H1 (cell line): ENCODE data around the gene GGA1. TPM values are rescaled to one million over a fixed set of nuclear protein-coding genes. Genes with fewer than 3 reads are reported as not detected.

Source experiments
- CTCF ChIA-PET: fragments of 300-600 bp; sonication (Branson Sonifier 250); formaldehyde crosslinking; loops from one replicate; lab custom pipeline; 2021; ENCODE audit not compliant: partially characterized antibody; lab: Charles Lee
- POLR2A ChIA-PET: fragments of 300-600 bp; sonication (Branson Sonifier 250); formaldehyde crosslinking; loops from one replicate; lab custom pipeline; 2021; ENCODE audit warnings: inconsistent platforms; ENCODE audit not compliant: partially characterized antibody; lab: Charles Lee
- DNase-seq, 2 experiments: peaks; one replicate each; pipeline versions ENCODE4 v3.0.0 to v3.0.0-alpha.2; 2010 to 2022; ENCODE audit warnings: low spot score in 2 of 2, low read depth in 1 of 2, mixed read lengths in 1 of 2
- FAIRE-seq: peaks from 2 replicates; lab custom pipeline; 2011; peaks lifted over from hg19 to GRCh38; lab: Jason Lieb, UNC
- H2AFZ ChIP-seq: 2 replicates; pipeline ENCODE4 v1.8.1; 2012; ENCODE audit warnings: low read length, inconsistent platforms
- H2AK5ac ChIP-seq: 2 replicates; pipeline ENCODE4 v1.6.1; 2013; ENCODE audit warnings: low read depth, low read length
- H2BK120ac ChIP-seq: replicated peaks from 2 replicates; pipeline ENCODE3; 2013; ENCODE audit warnings: low read depth, low read length, inconsistent platforms
- H2BK12ac ChIP-seq: 2 replicates; pipeline ENCODE4 v1.6.1; 2013; ENCODE audit warnings: low read depth, low read length
- H2BK15ac ChIP-seq: 2 replicates; pipeline ENCODE4 v1.6.1; 2013; ENCODE audit warnings: low read length
- H2BK20ac ChIP-seq: 2 replicates; pipeline ENCODE4 v1.6.1; 2013; ENCODE audit warnings: low read length
- H2BK5ac ChIP-seq: 2 replicates; pipeline ENCODE4 v1.6.1; 2013; ENCODE audit warnings: low read depth, low read length
- H3K14ac ChIP-seq: 2 replicates; pipeline ENCODE4 v1.6.1; 2013; ENCODE audit warnings: inconsistent platforms; ENCODE audit not compliant: insufficient read length
- H3K18ac ChIP-seq: 2 replicates; pipeline ENCODE4 v1.6.1; 2013; ENCODE audit warnings: low read length; ENCODE audit errors: extremely low read depth
- H3K23ac ChIP-seq: 2 replicates; pipeline ENCODE4 v1.6.1; 2013; ENCODE audit warnings: inconsistent platforms; ENCODE audit not compliant: insufficient read length
- H3K23me2 ChIP-seq: 2 replicates; pipeline ENCODE4 v1.6.1; 2013; ENCODE audit warnings: low read depth, low read length
- H3K27ac ChIP-seq: 2 replicates; pipeline ENCODE4 v1.6.1; 2011; ENCODE audit warnings: low read depth, low read length, inconsistent platforms
- H3K27me3 ChIP-seq, 4 experiments: replicated peaks in 1 of 4; 1 replicate in 1 of 4; 2 replicates in 3 of 4; pipeline versions ENCODE4 v1.6.1 to v1.8.1; 2011 to 2013; ENCODE audit warnings: low read length in 3 of 4, mild to moderate bottlenecking in 3 of 4, inconsistent platforms in 2 of 4, mixed read lengths in 2 of 4, moderate library complexity in 1 of 4; ENCODE audit not compliant: control insufficient read depth in 3 of 4, insufficient read depth in 3 of 4; ENCODE audit errors: extremely low read depth in 1 of 4
- H3K36me3 ChIP-seq, 4 experiments: 2 replicates each; pipeline versions ENCODE4 v1.6.1 to v1.8.1; 2011 to 2013; ENCODE audit warnings: mild to moderate bottlenecking in 4 of 4, low read length in 3 of 4, moderate library complexity in 2 of 4, control low read depth in 1 of 4, inconsistent platforms in 1 of 4; ENCODE audit not compliant: insufficient read depth in 4 of 4, control insufficient read depth in 2 of 4
- H3K4ac ChIP-seq: replicated peaks from 2 replicates; pipeline ENCODE3; 2013; ENCODE audit warnings: low read length, low read depth, mixed read lengths, inconsistent platforms; ENCODE audit not compliant: insufficient read length
- H3K4me1 ChIP-seq, 4 experiments: replicated peaks in 1 of 4; 1 replicate in 1 of 4; 2 replicates in 3 of 4; pipeline versions ENCODE4 v1.6.1 to v1.8.1; 2011 to 2013; ENCODE audit warnings: low read length in 3 of 4, inconsistent platforms in 2 of 4, mixed read lengths in 1 of 4; ENCODE audit not compliant: insufficient read depth in 4 of 4, control insufficient read depth in 3 of 4
- H3K4me2 ChIP-seq, 2 experiments: 2 replicates each; pipeline versions ENCODE4 v1.6.1 to v1.8.1; 2011 to 2013; ENCODE audit warnings: low read depth in 2 of 2, low read length in 2 of 2, control low read depth in 1 of 2, inconsistent platforms in 1 of 2, mild to moderate bottlenecking in 1 of 2; ENCODE audit not compliant: insufficient read depth in 1 of 2
- H3K4me3 ChIP-seq, 4 experiments: fragments of 200-600, 300-600 bp in 1 of 4; sonication (generic), shearing (Covaris generic), sonication (Bioruptor Twin) in 1 of 4; 2 replicates each; pipeline versions ENCODE4 v1.5.1 to v1.8.1; 2011 to 2016; ENCODE audit warnings: low read length in 4 of 4, low read depth in 3 of 4, control low read depth in 2 of 4, inconsistent platforms in 2 of 4, mild to moderate bottlenecking in 2 of 4, mixed read lengths in 1 of 4, moderate library complexity in 1 of 4; ENCODE audit not compliant: insufficient read depth in 2 of 4; ENCODE audit errors: extremely low read depth in 1 of 4
- H3K56ac ChIP-seq: replicated peaks from 2 replicates; pipeline ENCODE3; 2013; ENCODE audit warnings: low read depth, mild to moderate bottlenecking, mixed read lengths, low read length, inconsistent platforms; ENCODE audit not compliant: insufficient read length
- H3K79me1 ChIP-seq: 2 replicates; pipeline ENCODE4 v1.6.1; 2013; ENCODE audit warnings: low read depth, low read length, control low read depth
- H3K79me2 ChIP-seq, 2 experiments: 2 replicates each; pipeline versions ENCODE4 v1.6.1 to v1.8.1; 2012 to 2013; ENCODE audit warnings: low read length in 2 of 2, mild to moderate bottlenecking in 2 of 2, inconsistent platforms in 1 of 2; ENCODE audit not compliant: insufficient read depth in 2 of 2, control insufficient read depth in 1 of 2
- H3K9ac ChIP-seq, 4 experiments: replicated peaks in 1 of 4; 1 replicate in 1 of 4; 2 replicates in 3 of 4; pipeline versions ENCODE4 v1.6.1 to v1.8.1; 2011 to 2013; ENCODE audit warnings: low read depth in 3 of 4, low read length in 3 of 4, control low read depth in 2 of 4, mild to moderate bottlenecking in 2 of 4, moderate library complexity in 2 of 4, inconsistent platforms in 1 of 4; ENCODE audit errors: extremely low read depth in 1 of 4
- H3K9me3 ChIP-seq, 2 experiments: 2 replicates each; pipeline versions ENCODE4 v1.6.1 to v1.8.1; 2012 to 2013; ENCODE audit warnings: mild to moderate bottlenecking in 2 of 2, moderate library complexity in 2 of 2, control low read depth in 1 of 2, inconsistent platforms in 1 of 2, low read depth in 1 of 2, low read length in 1 of 2, mixed read lengths in 1 of 2; ENCODE audit not compliant: insufficient read depth in 2 of 2
- H4K20me1 ChIP-seq, 2 experiments: replicated peaks in 1 of 2; 2 replicates each; pipeline versions ENCODE3 to v1.8.1; 2011 to 2013; ENCODE audit warnings: inconsistent platforms in 2 of 2, low read length in 2 of 2, mild to moderate bottlenecking in 1 of 2; ENCODE audit not compliant: insufficient read depth in 2 of 2, control insufficient read depth in 1 of 2
- H4K5ac ChIP-seq: 2 replicates; pipeline ENCODE4 v1.6.1; 2013; ENCODE audit warnings: low read length, low read depth, mixed read lengths, inconsistent platforms; ENCODE audit not compliant: insufficient read length
- H4K8ac ChIP-seq: 2 replicates; pipeline ENCODE4 v1.8.0; 2013; ENCODE audit warnings: mild to moderate bottlenecking, moderate library complexity, low read length, inconsistent platforms; ENCODE audit not compliant: insufficient read depth; ENCODE audit errors: extremely low read depth
- H4K91ac ChIP-seq: replicated peaks from 2 replicates; pipeline ENCODE3; 2013; ENCODE audit warnings: low read length, mixed read lengths, inconsistent platforms; ENCODE audit not compliant: insufficient read length
- POLR2A ChIP-seq, 2 experiments: IDR thresholded peaks; 1 replicate in 1 of 2; 2 replicates in 1 of 2; pipeline ENCODE4 v1.6.1; 2011; ENCODE audit warnings: low read depth in 2 of 2, low read length in 2 of 2, mild to moderate bottlenecking in 2 of 2; ENCODE audit errors: control extremely low read depth in 1 of 2
- POU5F1 ChIP-seq: IDR thresholded peaks from 2 replicates; pipeline ENCODE4 v1.6.1; 2011; ENCODE audit warnings: low read depth, mild to moderate bottlenecking, low read length, moderate library complexity
- SUZ12 ChIP-seq: fragments of 200-600 bp; sonication (generic); IDR thresholded peaks from 2 replicates; pipeline ENCODE4 v1.6.1; 2012; ENCODE audit warnings: mild to moderate bottlenecking, inconsistent platforms, low read length, moderate library complexity, mixed read lengths
- WGBS, 2 experiments: shearing (Covaris generic) in 1 of 2; methylation state at CpG; one replicate each; pipeline versions ENCODE4 v1.1.6 to v1.1.7; 2013 to 2015; ENCODE audit warnings: low lambda C conversion rate in 2 of 2, mixed read lengths in 2 of 2, inconsistent platforms in 1 of 2, low coverage in 1 of 2, missing lambda C conversion rate in 1 of 2; ENCODE audit not compliant: insufficient replicate concordance in 2 of 2, insufficient coverage in 1 of 2, insufficient read length in 1 of 2; ENCODE audit errors: extremely low coverage in 1 of 2, missing lambda C conversion rate in 1 of 2; 5-methylcytosine and 5-hydroxymethylcytosine counted together
- polyA plus RNA-seq, 7 experiments: library from polyadenylated mRNA; depleted of rRNA in 3 of 7; stranded (reverse) in 5 of 7; unstranded in 2 of 7; fragments of >200 nt in 5 of 7; fragments of 200-250 nt in 2 of 7; gene quantifications; 1 replicate in 5 of 7; 2 replicates in 1 of 7; 4 replicates in 1 of 7; pipeline versions ENCODE4 v1.2.1 to v1.2.3, GENCODE V29; 2011 to 2013; ENCODE audit warnings: missing spikeins in 2 of 7, mixed read lengths in 2 of 7
- total RNA-seq: library from RNA; stranded (reverse); fragmentation: NEBNext Ultra II Directional; extraction: Animal tissue kit (Norgen Biotek cat#: 25700); gene quantifications from 2 replicates; pipeline ENCODE4 v1.2.1, GENCODE V29; 2021

GGA1 gene
- total and polyA plus RNA-seq, 2 of the 8 experiments (the other 6 are each of a cell fraction or from before 2014, with no cell fraction given): 49.3 to 57.2 TPM

DNA sequence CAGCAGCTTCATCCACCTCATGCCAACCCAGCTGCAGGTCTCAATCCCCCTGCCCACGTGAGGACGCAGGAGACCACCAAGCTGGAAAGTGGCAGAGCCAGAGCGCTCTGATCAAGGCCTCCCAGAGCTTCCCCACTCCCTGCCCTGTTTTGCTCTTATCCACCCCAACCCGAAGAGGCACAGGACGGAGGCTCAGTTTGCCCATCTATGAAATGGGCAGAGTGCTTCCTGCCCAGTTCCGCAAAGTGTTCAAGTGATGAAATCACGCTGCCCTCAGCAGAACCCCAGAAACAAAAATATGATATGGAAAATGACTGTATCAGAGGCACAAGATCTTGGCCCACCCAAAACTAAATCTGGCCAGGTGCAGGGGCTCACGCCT lies 36.7 kb upstream of the GGA1 start:
- Histone ChIP-seq H2BK5ac (no peak overlapping the region), H3K4me1 (peaks cover 7 to 17% (median 16%) of the 10 kb centered on the region in 4 experiments), H2BK120ac (no peak overlapping the region), H2BK12ac (no peak overlapping the region), H2AK5ac (no peak overlapping the region), H4K91ac (no peak overlapping the region), H3K4me2 (no peak overlapping the region), H3K56ac (no peak overlapping the region), H3K4ac (no peak overlapping the region), H3K27me3 (no peaks in the 10 kb centered on the region; a peak in 1 of 7 replicates), H3K23me2 (no peaks in the 10 kb centered on the region), H3K18ac (no peak overlapping the region), H3K14ac (no peak overlapping the region), H4K8ac (no peak overlapping the region), H3K9ac (no peak overlapping the region), H2BK20ac (peak overlapping the region; percentile 48; the same call in 1 of the 2 replicates), H3K27ac (no peak overlapping the region), H2BK15ac (no peak overlapping the region), H4K5ac (no peak overlapping the region), H4K20me1 (no peaks in the 10 kb centered on the region), H3K9me3 (no peaks in the 10 kb centered on the region), H3K79me1 (no peaks in the 10 kb centered on the region), H3K4me3 (no peak overlapping the region), H2AFZ (no peak overlapping the region), H3K36me3 (no peaks in the 10 kb centered on the region), H3K79me2 (no peaks in the 10 kb centered on the region), H3K23ac (no peak overlapping the region)
- FAIRE-seq (no peak), DNase-seq (no peak)
- TF ChIP-seq POU5F1 (no peak), POLR2A (IDR thresholded peaks at IDR 0.05; ENCODE audit: control extremely low read depth in 1 of 2, low read depth in 2 of 2, low read length in 2 of 2) (no peak), SUZ12 (no peak)
- ChIA-PET CTCF (interaction anchor here (7.1 to 39.4 kb wide), 3 partner anchors 6 to 27 kb away, joined by 115 to 1347 read pairs (median 185); no protein-coding TSS in a partner anchor), POLR2A (interaction anchor here (1.4 kb wide), 1 partner anchor 10 kb away, joined by 5 read pairs; no protein-coding TSS in a partner anchor)
- WGBS, 2 experiments: 84% methylated on average over 8 of the region's 8 CpGs; no CpG with 5 or more reads in 1 of the 2 experiments
